GM19193 (cell line): ENCODE results near the gene TMEM53.

Experiments
- POLR2A ChIP-seq: IDR thresholded peaks from 4 replicates; pipeline ENCODE4 v1.6.1; 2011; ENCODE audit not compliant: insufficient read depth, insufficient read length; ENCODE audit errors: extremely low read depth

Gene TMEM53

GRCh38 chr1:44645476-44646244, 28.6 kb downstream of the TMEM53 start:
- no peak for TF ChIP-seq POLR2A

- no peak for TF ChIP-seq POLR2A
Observed at GRCh38 chr1:44644806-44645205, 29.5 kb downstream of the TMEM53 start.

GRCh38 chr1:44643721-44644334, 30.5 kb downstream of the TMEM53 start:
- no peak for TF ChIP-seq POLR2A

- TF ChIP-seq POLR2A = no peak
Observed at GRCh38 chr1:44642925-44643324, 31.4 kb downstream of the TMEM53 start.

- no peak for TF ChIP-seq POLR2A
Observed at GRCh38 chr1:44642255-44642654, 32.0 kb downstream of the TMEM53 start.

- no peak for TF ChIP-seq POLR2A
Observed at GRCh38 chr1:44641126-44642102, 32.9 kb downstream of the TMEM53 start.

- no peak for TF ChIP-seq POLR2A
Observed at GRCh38 chr1:44640200-44640853, 34.0 kb downstream of the TMEM53 start.

GRCh38 chr1:44637702-44638411, 36.4 kb downstream of the TMEM53 start:
- TF ChIP-seq POLR2A = no peak

- TF ChIP-seq POLR2A = no peak
Observed at GRCh38 chr1:44636688-44637598, 37.3 kb downstream of the TMEM53 start.

- TF ChIP-seq POLR2A = no peak
Observed at GRCh38 chr1:44636083-44636687, 38.1 kb downstream of the TMEM53 start.

- no peak for TF ChIP-seq POLR2A
Observed at GRCh38 chr1:44635439-44635838, 38.8 kb downstream of the TMEM53 start.

- TF ChIP-seq POLR2A = no peak
Observed at GRCh38 chr1:44634606-44635189, 39.6 kb downstream of the TMEM53 start.
